IMR-90 (cell line): ENCODE measurements around the gene KCNIP1.

ENCODE experiments used
- MXI1 ChIP-seq: IDR thresholded peaks from 2 replicates; pipeline ENCODE4 v1.6.1; 2012; ENCODE audit warnings: low read depth, mild to moderate bottlenecking, low read length, moderate library complexity, borderline replicate concordance
- POLR2A ChIP-seq: IDR thresholded peaks from 2 replicates; pipeline ENCODE4 v1.6.1; 2012; ENCODE audit warnings: mild to moderate bottlenecking, low read depth, low read length
- TF ChIP-seq, protein P1 (sequence below): conservative IDR thresholded peaks from 2 replicates; pipeline ENCODE4 v1.5.1; 2012; ENCODE audit warnings: mild to moderate bottlenecking, low read depth, low read length, improper control_type of control experiment

DNA sequence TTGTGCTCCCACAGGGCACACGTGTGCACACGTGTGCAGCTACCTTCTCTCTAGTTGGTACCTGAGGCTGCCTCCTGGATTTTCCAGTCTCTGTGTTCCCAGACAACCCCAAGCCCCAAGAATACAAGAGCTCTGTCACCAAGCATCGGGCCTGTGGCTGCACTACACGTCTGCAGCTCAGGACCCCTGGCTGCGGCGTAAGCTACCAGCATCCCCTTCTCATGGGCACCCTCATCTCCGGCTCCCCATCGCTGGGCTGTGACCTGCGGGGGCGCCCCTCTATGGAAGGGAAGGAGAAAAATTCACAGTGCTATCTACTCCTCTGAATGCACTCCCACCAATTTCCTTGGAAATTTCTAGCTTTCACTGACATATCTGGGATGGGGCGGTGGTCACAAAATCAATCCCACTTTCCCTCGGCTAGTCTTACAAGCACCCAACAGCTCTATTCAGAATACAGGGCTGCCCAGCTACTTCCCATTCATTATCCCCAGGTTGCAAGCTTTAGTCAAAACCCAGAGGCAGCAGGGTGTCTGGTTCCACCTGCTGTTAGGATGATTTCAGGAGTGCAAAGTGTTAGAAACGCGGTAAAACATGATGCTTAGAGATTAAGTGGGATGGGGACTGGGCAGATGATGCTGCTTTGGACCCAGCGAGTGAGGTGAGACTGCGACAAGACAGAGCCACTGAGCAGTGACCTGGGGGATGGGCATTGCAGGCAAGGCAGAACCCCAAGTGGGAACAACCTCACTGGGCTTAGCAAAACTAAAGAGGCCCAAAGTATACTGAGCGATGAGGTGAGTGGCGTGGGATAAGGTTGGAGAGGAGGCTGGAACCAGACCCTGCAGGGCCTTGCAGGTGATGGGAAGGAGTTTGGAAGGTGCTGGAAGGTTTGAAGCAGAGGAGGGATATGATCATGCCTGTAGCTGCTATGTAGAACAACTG lies 121.7 kb downstream of the KCNIP1 start:
- no peak for TF ChIP-seq POLR2A
- no peak for TF ChIP-seq MXI1
- TF ChIP-seq, protein P1, sequence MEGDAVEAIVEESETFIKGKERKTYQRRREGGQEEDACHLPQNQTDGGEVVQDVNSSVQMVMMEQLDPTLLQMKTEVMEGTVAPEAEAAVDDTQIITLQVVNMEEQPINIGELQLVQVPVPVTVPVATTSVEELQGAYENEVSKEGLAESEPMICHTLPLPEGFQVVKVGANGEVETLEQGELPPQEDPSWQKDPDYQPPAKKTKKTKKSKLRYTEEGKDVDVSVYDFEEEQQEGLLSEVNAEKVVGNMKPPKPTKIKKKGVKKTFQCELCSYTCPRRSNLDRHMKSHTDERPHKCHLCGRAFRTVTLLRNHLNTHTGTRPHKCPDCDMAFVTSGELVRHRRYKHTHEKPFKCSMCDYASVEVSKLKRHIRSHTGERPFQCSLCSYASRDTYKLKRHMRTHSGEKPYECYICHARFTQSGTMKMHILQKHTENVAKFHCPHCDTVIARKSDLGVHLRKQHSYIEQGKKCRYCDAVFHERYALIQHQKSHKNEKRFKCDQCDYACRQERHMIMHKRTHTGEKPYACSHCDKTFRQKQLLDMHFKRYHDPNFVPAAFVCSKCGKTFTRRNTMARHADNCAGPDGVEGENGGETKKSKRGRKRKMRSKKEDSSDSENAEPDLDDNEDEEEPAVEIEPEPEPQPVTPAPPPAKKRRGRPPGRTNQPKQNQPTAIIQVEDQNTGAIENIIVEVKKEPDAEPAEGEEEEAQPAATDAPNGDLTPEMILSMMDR, result no peak
